B cell (primary cell): ENCODE measurements around the gene MYO1E.

Experiments used
- CTCF ChIP-seq: fragments of 200-600 bp; IDR thresholded peaks from one replicate; pipeline ENCODE4 v1.8.0; 2022; ENCODE audit warnings: antibody characterized with exemption, mild to moderate bottlenecking
- EZH2 ChIP-seq: IDR thresholded peaks from 2 replicates; pipeline ENCODE4 v1.6.1; 2012; ENCODE audit warnings: borderline replicate concordance, low read depth, mild to moderate bottlenecking, moderate library complexity, low read length; ENCODE audit not compliant: insufficient read depth, poor library complexity, severe bottlenecking

- TF ChIP-seq CTCF (no peak), EZH2 (no peak)
Measured at GRCh38 chr15:59326856-59327255, 45.8 kb downstream of the MYO1E start.
